Mucosa of descending colon (tissue), 3 donors: ENCODE measurements around the gene EPHA3. TPM values are rescaled to one million over a fixed set of nuclear protein-coding genes. Genes with fewer than 3 reads are reported as not detected.

ENCODE experiments used
- ATAC-seq: fragments of 200-7000 bp; cut with Tn5 transposase; one replicate; pipeline ENCODE4 v1.9.1; 2020; ENCODE audit warnings: mild to moderate bottlenecking, moderate library complexity
- DNase-seq, 3 donors: peaks; one replicate each; pipeline ENCODE4 v3.0.0-alpha.2; 2020
- H3K36me3 ChIP-seq: fragments of 200-600 bp; one replicate; pipeline ENCODE4 v1.8.0; 2021; ENCODE audit warnings: low read depth, mild to moderate bottlenecking
- H3K4me1 ChIP-seq: fragments of 200-600 bp; one replicate; pipeline ENCODE4 v1.8.0; 2021; ENCODE audit warnings: low read depth, mild to moderate bottlenecking
- H3K4me3 ChIP-seq: fragments of 200-600 bp; one replicate; pipeline ENCODE4 v1.8.0; 2021; ENCODE audit warnings: mild to moderate bottlenecking
- H3K9me3 ChIP-seq: fragments of 200-600 bp; one replicate; pipeline ENCODE4 v1.8.0; 2021; ENCODE audit warnings: mild to moderate bottlenecking
- CTCF ChIP-seq: fragments of 200-600 bp; IDR thresholded peaks from one replicate; pipeline ENCODE4 v1.8.0; 2022; ENCODE audit warnings: antibody characterized with exemption, mild to moderate bottlenecking
- intact Hi-C, 2 donors: fragments of 100-400 bp; cut with DNase I in 1 of 2; cut with micrococcal nuclease in 1 of 2; formaldehyde crosslinking; loops; one replicate each; pipeline versions ENCODE4 v1.11.0 to v1.11.1; 2022; cut with DNase I, micrococcal nuclease
- long read RNA-seq, 2 donors: library from polyadenylated mRNA; unstranded; transcript quantifications; one replicate each; pipeline ENCODE4 v2.0.0, GENCODE V29; 2019 to 2021
- total RNA-seq, 3 donors: library from RNA; stranded (reverse); fragmentation: NEBNext Ultra II Directional in 2 of 3; extraction: Animal tissue kit (Norgen Biotek cat#: 25700) in 2 of 3; gene quantifications; one replicate each; pipeline versions ENCODE4 v1.2.1 to v1.2.4, GENCODE V29; 2021 to 2023
- donor health status: DM: no; HTN: no; CAD: no; lungs with moderate emphysema.
- donor health status: DM: no; HTN: no; CAD: no.
- donor health status: DM: no; HTN: yes; CAD: no.

EPHA3 gene
- 1 to 10 TPM; 1.0 to 6.6 (median 2.0) TPM for total RNA-seq
- long read RNA-seq, donor 1, partial matches to known transcripts: 1 of 2 reads
- long read RNA-seq, donor 1, other reads (novel, unspliced or antisense): 1 of 2 reads
- long read RNA-seq, donor 2: 0 reads

GRCh38 chr3:89107461-89108290 is at the start of gene EPHA3:
EPHA3 (plus strand) TSS chr3:89107621; CDS start chr3:89107749, 128 bp downstream.
- ATAC-seq: peak; percentile 87
- intact Hi-C loops: no loop called here
- no peak for TF ChIP-seq CTCF
- H3K4me1 ChIP-seq: no peaks in the 10 kb centered on the region
- H3K9me3 ChIP-seq: no peaks in the 10 kb centered on the region
- no peak within 1 kb of the TSS for H3K4me3 ChIP-seq
- peak; percentile 66 to 73 (median 70) for DNase-seq
- H3K36me3 ChIP-seq: no peaks in the 10 kb centered on the region

GRCh38 chr3:89058371-89058770 is 49.0 kb upstream of the EPHA3 start:
- no peak for TF ChIP-seq CTCF

GRCh38 chr3:89059211-89059925 is 48.1 kb upstream of the EPHA3 start:
- Histone ChIP-seq H3K36me3 (no peaks in the 10 kb centered on the region), H3K9me3 (no peaks in the 10 kb centered on the region), H3K4me3 (no peak overlapping the region), H3K4me1 (no peaks in the 10 kb centered on the region)
- no peak for DNase-seq
- no peak for TF ChIP-seq CTCF
- intact Hi-C loops: no loop called here
- no peak for ATAC-seq

More at GRCh38 chr3:89058371-89058770, 49.0 kb upstream of the EPHA3 start:
- no peaks in the 10 kb centered on the region for H3K36me3 ChIP-seq
- H3K4me3 ChIP-seq: no peak overlapping the region
- ATAC-seq (no peak), DNase-seq (no peak)
- no peaks in the 10 kb centered on the region for H3K4me1 ChIP-seq
- H3K9me3 ChIP-seq: no peaks in the 10 kb centered on the region
- intact Hi-C loops: no loop called here

GRCh38 chr3:89061259-89061658 is 46.2 kb upstream of the EPHA3 start:
- intact Hi-C loops: no loop called here
- H3K4me1 ChIP-seq: no peaks in the 10 kb centered on the region
- ATAC-seq (no peak), DNase-seq (no peak)
- H3K9me3 ChIP-seq: no peaks in the 10 kb centered on the region
- H3K36me3 ChIP-seq: no peaks in the 10 kb centered on the region
- no peak for TF ChIP-seq CTCF
- H3K4me3 ChIP-seq: no peak overlapping the region

GRCh38 chr3:89067736-89068135 is 39.7 kb upstream of the EPHA3 start:
- Histone ChIP-seq H3K4me1 (no peaks in the 10 kb centered on the region), H3K9me3 (no peaks in the 10 kb centered on the region), H3K4me3 (no peak overlapping the region), H3K36me3 (no peaks in the 10 kb centered on the region)
- DNase-seq (no peak), ATAC-seq (no peak)
- intact Hi-C loops: no loop called here
- TF ChIP-seq CTCF: no peak
